ENCODE results near the gene TEX36. TPM values are rescaled to one million over a fixed set of nuclear protein-coding genes. Genes with fewer than 3 reads are reported as not detected.
"Not testable (repeated sequence)": the region's sequence is repeated elsewhere in the genome, so short reads cannot be mapped to it uniquely, and the experiment has no call there.

TEX36 gene
- total and polyA plus RNA-seq, 3 donors from 2014 or later: 14.9 to 41.5 (median 24.6) TPM

DNA sequence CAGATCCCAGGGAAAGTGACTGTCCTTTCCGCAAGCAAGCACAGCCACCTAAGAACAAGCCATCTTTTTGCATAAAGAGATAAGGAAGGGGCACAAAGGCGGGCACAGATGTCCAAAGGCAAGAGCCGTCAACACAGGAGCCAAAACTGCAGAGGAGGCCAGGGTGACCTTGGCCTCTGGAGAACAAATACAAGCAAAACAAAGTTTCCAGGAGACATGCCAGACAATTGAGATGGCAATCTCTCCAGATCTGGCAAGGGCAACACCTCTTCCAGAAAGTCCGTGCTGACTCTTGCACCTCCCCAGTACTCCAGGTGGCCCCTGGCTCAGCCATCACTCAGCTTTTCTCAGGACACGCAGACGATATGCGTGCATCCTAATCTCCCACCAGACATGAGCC is 58.2 kb downstream of the TEX36 start:
- H3K9me3 ChIP-seq: no peaks in the 10 kb centered on the region
- TF ChIP-seq, protein P1, sequence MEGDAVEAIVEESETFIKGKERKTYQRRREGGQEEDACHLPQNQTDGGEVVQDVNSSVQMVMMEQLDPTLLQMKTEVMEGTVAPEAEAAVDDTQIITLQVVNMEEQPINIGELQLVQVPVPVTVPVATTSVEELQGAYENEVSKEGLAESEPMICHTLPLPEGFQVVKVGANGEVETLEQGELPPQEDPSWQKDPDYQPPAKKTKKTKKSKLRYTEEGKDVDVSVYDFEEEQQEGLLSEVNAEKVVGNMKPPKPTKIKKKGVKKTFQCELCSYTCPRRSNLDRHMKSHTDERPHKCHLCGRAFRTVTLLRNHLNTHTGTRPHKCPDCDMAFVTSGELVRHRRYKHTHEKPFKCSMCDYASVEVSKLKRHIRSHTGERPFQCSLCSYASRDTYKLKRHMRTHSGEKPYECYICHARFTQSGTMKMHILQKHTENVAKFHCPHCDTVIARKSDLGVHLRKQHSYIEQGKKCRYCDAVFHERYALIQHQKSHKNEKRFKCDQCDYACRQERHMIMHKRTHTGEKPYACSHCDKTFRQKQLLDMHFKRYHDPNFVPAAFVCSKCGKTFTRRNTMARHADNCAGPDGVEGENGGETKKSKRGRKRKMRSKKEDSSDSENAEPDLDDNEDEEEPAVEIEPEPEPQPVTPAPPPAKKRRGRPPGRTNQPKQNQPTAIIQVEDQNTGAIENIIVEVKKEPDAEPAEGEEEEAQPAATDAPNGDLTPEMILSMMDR (IDR thresholded peaks at IDR 0.05): no peak
- TF ChIP-seq POLR2A (IDR thresholded peaks at IDR 0.05): no peak
- WGBS, 2 donors: 56 to 63% methylated on average over 7 of the region's 7 CpGs
- DNase-seq: peak; percentile 43
- no peaks in the 10 kb centered on the region for H3K36me3 ChIP-seq (ENCODE audit: low read depth, missing control alignments)
- H3K27me3 ChIP-seq: no peaks in the 10 kb centered on the region
- intact Hi-C loops (cut with DNase I; ENCODE audit: low total_unique reads): no loop called here
- no peak overlapping the region for H3K27ac ChIP-seq
- no peak overlapping the region for H3K4me3 ChIP-seq
- H3K4me1 ChIP-seq: peaks cover 3% of the 10 kb centered on the region

DNA sequence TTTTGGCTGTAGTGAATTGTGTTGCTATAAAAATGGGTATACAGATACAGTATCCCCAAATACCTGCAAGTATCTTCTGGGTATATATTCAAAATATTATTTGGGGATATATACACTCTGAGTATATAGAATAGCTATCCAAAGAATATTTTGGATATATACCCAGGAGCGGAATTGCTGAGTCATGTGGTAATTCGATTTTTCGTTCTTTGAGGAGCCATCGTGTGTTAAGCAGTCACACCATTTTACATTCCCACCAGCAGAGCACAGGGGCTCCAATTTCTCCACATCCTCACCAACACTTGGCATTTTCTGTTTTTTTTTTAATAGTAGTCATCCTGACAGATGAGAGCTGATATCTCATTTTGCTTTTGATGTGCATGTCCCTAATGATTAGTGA is 61.9 kb downstream of the TEX36 start:
- Histone ChIP-seq H3K27ac (no peak overlapping the region), H3K27me3 (no peaks in the 10 kb centered on the region), H3K4me1 (peaks cover 3% of the 10 kb centered on the region), H3K36me3 (ENCODE audit: low read depth, missing control alignments) (no peaks in the 10 kb centered on the region), H3K9me3 (no peaks in the 10 kb centered on the region), H3K4me3 (no peak overlapping the region)
- no peak for DNase-seq
- TF ChIP-seq, protein P1 (IDR thresholded peaks at IDR 0.05): no peak
- TF ChIP-seq POLR2A (IDR thresholded peaks at IDR 0.05): no peak
- intact Hi-C loops (cut with DNase I; ENCODE audit: low total_unique reads): no loop called here
- WGBS, 2 donors: 96 to 97% methylated on average over 4 of the region's 4 CpGs

DNA sequence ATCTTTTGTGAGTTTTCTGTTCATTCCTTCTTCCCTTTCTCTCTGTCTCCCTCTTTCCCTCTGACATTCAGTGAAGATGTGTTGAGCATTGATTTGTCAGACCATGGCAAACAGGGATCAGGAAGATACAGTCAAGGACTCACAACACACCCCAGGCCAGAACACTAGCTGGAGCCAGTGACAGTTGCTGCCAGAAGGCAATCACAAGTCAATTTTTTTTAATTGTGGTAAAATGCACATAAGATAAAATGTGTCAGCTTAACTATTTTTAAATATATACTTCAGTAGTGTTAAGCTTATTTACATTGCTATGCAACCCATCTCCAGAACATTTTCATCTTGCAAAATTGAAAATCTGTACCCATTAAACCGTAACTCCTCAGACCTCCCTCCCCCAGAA is 62.6 kb downstream of the TEX36 start:
- DNase-seq: no peak
- Histone ChIP-seq H3K36me3 (ENCODE audit: low read depth, missing control alignments) (no peaks in the 10 kb centered on the region), H3K4me3 (no peak overlapping the region), H3K9me3 (no peaks in the 10 kb centered on the region), H3K4me1 (peaks cover 3% of the 10 kb centered on the region), H3K27ac (no peak overlapping the region), H3K27me3 (no peaks in the 10 kb centered on the region)
- no peak for TF ChIP-seq POLR2A (IDR thresholded peaks at IDR 0.05)
- TF ChIP-seq, protein P1 (IDR thresholded peaks at IDR 0.05): no peak
- intact Hi-C loops (cut with DNase I; ENCODE audit: low total_unique reads): no loop called here
- WGBS, 2 donors: 82 to 87% methylated on average over 1 of the region's 1 CpG

DNA sequence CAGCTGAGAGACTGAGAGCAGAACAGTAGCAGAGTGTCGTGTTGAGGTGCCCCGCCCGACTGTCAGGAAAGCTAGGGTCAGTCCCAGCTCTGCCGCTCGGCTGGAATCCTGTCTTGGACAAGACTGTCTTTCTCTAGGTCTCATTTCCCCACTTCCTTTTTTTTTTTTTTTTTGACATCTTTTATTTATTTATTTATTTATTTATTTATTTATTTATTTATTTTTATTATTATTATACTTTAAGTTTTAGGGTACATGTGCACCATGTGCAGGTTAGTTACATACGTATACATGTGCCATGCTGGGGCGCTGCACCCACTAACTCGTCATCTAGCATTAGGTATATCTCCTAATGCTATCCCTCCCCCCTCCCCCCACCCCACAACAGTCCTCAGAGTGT is 69.9 kb downstream of the TEX36 start:
- H3K36me3 ChIP-seq (ENCODE audit: low read depth, missing control alignments); H3K4me3 ChIP-seq; intact Hi-C loops (cut with DNase I; ENCODE audit: low total_unique reads); H3K27ac ChIP-seq; DNase-seq; H3K27me3 ChIP-seq; H3K9me3 ChIP-seq; H3K4me1 ChIP-seq: not testable (repeated sequence)
- 94 to 96% methylated on average over 8 of the region's 8 CpGs for WGBS, 2 donors

DNA sequence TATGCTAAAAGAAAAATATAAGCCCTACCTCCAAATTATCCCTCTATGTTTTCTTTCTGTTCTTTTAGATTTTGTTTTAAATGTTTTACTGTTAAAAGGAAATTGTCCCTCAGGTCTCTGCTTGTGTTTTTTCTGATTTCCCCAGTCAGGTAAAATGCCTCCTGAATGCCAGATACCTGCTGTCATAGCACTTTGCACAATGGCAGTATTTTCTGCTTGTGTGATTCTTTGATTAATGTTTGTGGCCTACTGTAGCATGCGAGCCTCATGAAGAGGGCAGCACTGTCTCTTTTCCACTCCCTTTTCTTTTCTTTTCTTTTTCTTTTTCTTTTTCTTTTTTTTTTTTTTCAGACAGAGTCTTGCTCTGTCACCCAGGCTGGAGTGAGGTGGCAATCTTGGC is 71.2 kb downstream of the TEX36 start:
- no peaks in the 10 kb centered on the region for H3K27me3 ChIP-seq
- H3K4me1 ChIP-seq: no peaks in the 10 kb centered on the region
- H3K4me3 ChIP-seq: no peak overlapping the region
- H3K9me3 ChIP-seq: no peaks in the 10 kb centered on the region
- no peak overlapping the region for H3K27ac ChIP-seq
- no peak for DNase-seq
- 84 to 88% methylated on average over 1 of the region's 1 CpG for whole genome bisulfite sequencing, 2 donors
- intact Hi-C loops (cut with DNase I; ENCODE audit: low total_unique reads): no loop called here
- no peaks in the 10 kb centered on the region for H3K36me3 ChIP-seq (ENCODE audit: low read depth, missing control alignments)
- TF ChIP-seq POLR2A (IDR thresholded peaks at IDR 0.05): no peak
- TF ChIP-seq, protein P1 (IDR thresholded peaks at IDR 0.05): no peak

All from testis (tissue), 3 donors.